Tibial nerve (tissue), 4 donors: ENCODE data around the gene TIMM21. TPM values are rescaled to one million over a fixed set of nuclear protein-coding genes. Genes with fewer than 3 reads are reported as not detected.

Experiments
- DNase-seq, 2 donors: peaks; one replicate each; pipeline ENCODE4 v3.0.0-alpha.2; 2019; ENCODE audit warnings: low spot score in 2 of 2
- H3K27ac ChIP-seq, 4 donors: fragments of 200-600 bp; sonication (generic) in 3 of 4; one replicate each; pipeline ENCODE4 v1.5.1; 2017 to 2019; ENCODE audit warnings: mild to moderate bottlenecking in 1 of 4
- H3K27me3 ChIP-seq, 2 donors: fragments of 200-600 bp; sonication (generic) in 1 of 2; one replicate each; pipeline versions ENCODE4 v1.5.1 to v1.6.0; 2017 to 2019
- H3K36me3 ChIP-seq, 3 donors: fragments of 200-600 bp; sonication (generic); one replicate each; pipeline ENCODE4 v1.5.1; 2018 to 2019
- H3K4me1 ChIP-seq, 4 donors: fragments of 200-600 bp; sonication (generic) in 3 of 4; one replicate each; pipeline ENCODE4 v1.5.1; 2017 to 2019
- H3K4me3 ChIP-seq, 4 donors: fragments of 200-600 bp; sonication (generic) in 3 of 4; one replicate each; pipeline ENCODE4 v1.5.1; 2017 to 2019; ENCODE audit warnings: mild to moderate bottlenecking in 1 of 4, moderate library complexity in 1 of 4
- H3K9me3 ChIP-seq, 4 donors: fragments of 200-600 bp; sonication (generic) in 3 of 4; one replicate each; pipeline ENCODE4 v1.5.1; 2017 to 2019
- CTCF ChIP-seq, 5 experiments: fragments of 200-600 bp in 3 of 5; fragments of 450-650 bp in 2 of 5; sonication (generic) in 3 of 5; IDR thresholded peaks; one replicate each; pipeline ENCODE4 v1.5.1; 2016 to 2019; ENCODE audit warnings: antibody characterized with exemption in 5 of 5, mild to moderate bottlenecking in 3 of 5, moderate library complexity in 2 of 5
- EP300 ChIP-seq, 2 donors: sonication (generic); formaldehyde crosslinking; IDR thresholded peaks; one replicate each; pipeline ENCODE4 v1.6.1; 2017; ENCODE audit warnings: antibody characterized with exemption in 2 of 2, mild to moderate bottlenecking in 1 of 2
- POLR2A ChIP-seq, 2 donors: fragments of 450-650 bp; IDR thresholded peaks; one replicate each; pipeline ENCODE4 v1.6.1; 2017; ENCODE audit warnings: antibody characterized with exemption in 2 of 2, mild to moderate bottlenecking in 2 of 2, moderate library complexity in 2 of 2
- WGBS, 2 donors: methylation state at CpG; one replicate each; pipeline ENCODE4 v1.1.5; 2018; 5-methylcytosine and 5-hydroxymethylcytosine counted together
- total RNA-seq, 4 donors: library from RNA; depleted of rRNA; stranded (reverse); fragments of >200 nt; gene quantifications; one replicate each; pipeline ENCODE4 v1.1.0, GENCODE V29; 2016

Gene TIMM21
- total RNA-seq, 4 donors from 2014 or later, result 28.0 to 58.3 (median 33.6) TPM

- no peaks in the 10 kb centered on the region for H3K4me1 ChIP-seq
- H3K4me3 ChIP-seq, result no peak overlapping the region
- WGBS, 2 donors, result 47 to 52% methylated on average over 10 of the region's 10 CpGs
- TF ChIP-seq EP300 (IDR thresholded peaks at IDR 0.05) (no peak), POLR2A (IDR thresholded peaks at IDR 0.05) (no peak), CTCF (IDR thresholded peaks at IDR 0.05) (no peak)
- H3K9me3 ChIP-seq, result no peaks in the 10 kb centered on the region
- no peak for DNase-seq
- H3K36me3 ChIP-seq, result no peaks in the 10 kb centered on the region
- no peaks in the 10 kb centered on the region for H3K27me3 ChIP-seq
- peak overlapping the region in 1 of 4 donors; percentile 15 for H3K27ac ChIP-seq
Measured at GRCh38 chr18:74126684-74127655, 21.4 kb upstream of the TIMM21 start.

GRCh38 chr18:74128159-74128558 is 20.2 kb upstream of the TIMM21 start:
- no peaks in the 10 kb centered on the region for H3K27me3 ChIP-seq
- no peaks in the 10 kb centered on the region for H3K4me1 ChIP-seq
- H3K9me3 ChIP-seq, result no peaks in the 10 kb centered on the region
- H3K4me3 ChIP-seq, result no peak overlapping the region
- TF ChIP-seq CTCF (IDR thresholded peaks at IDR 0.05) (no peak), POLR2A (IDR thresholded peaks at IDR 0.05) (no peak), EP300 (IDR thresholded peaks at IDR 0.05) (no peak)
- DNase-seq, result no peak
- H3K36me3 ChIP-seq, result no peaks in the 10 kb centered on the region
- H3K27ac ChIP-seq, result no peak overlapping the region
- 54 to 56% methylated on average over 3 of the region's 3 CpGs for WGBS, 2 donors

- WGBS, 2 donors, result 92 to 93% methylated on average over 3 of the region's 3 CpGs
- Histone ChIP-seq H3K27me3 (no peaks in the 10 kb centered on the region), H3K4me1 (no peaks in the 10 kb centered on the region), H3K36me3 (peaks cover 0 to 7% (median 0%) of the 10 kb centered on the region in 3 donors), H3K4me3 (no peak overlapping the region), H3K9me3 (no peaks in the 10 kb centered on the region), H3K27ac (no peak overlapping the region)
- DNase-seq, result no peak
- TF ChIP-seq POLR2A (IDR thresholded peaks at IDR 0.05) (no peak), CTCF (IDR thresholded peaks at IDR 0.05) (no peak), EP300 (IDR thresholded peaks at IDR 0.05) (no peak)
Measured at GRCh38 chr18:74131124-74131523, 17.2 kb upstream of the TIMM21 start.

GRCh38 chr18:74132201-74132600 is 16.1 kb upstream of the TIMM21 start:
- Histone ChIP-seq H3K27me3 (no peaks in the 10 kb centered on the region), H3K4me3 (no peak overlapping the region), H3K27ac (no peak overlapping the region), H3K36me3 (peaks cover 0 to 7% (median 0%) of the 10 kb centered on the region in 3 donors), H3K9me3 (no peaks in the 10 kb centered on the region), H3K4me1 (no peaks in the 10 kb centered on the region)
- TF ChIP-seq POLR2A (IDR thresholded peaks at IDR 0.05), result no peak
- WGBS, 2 donors, result 62% methylated on average over 3 of the region's 3 CpGs
- no peak for DNase-seq

GRCh38 chr18:74137920-74138538 is 10.3 kb upstream of the TIMM21 start:
- DNase-seq, result no peak
- H3K27me3 ChIP-seq, result no peaks in the 10 kb centered on the region
- no peaks in the 10 kb centered on the region for H3K9me3 ChIP-seq
- TF ChIP-seq CTCF (IDR thresholded peaks at IDR 0.05), result no peak
- no peak for TF ChIP-seq EP300 (IDR thresholded peaks at IDR 0.05)
- no peak for TF ChIP-seq POLR2A (IDR thresholded peaks at IDR 0.05)
- H3K27ac ChIP-seq, result no peak overlapping the region
- no peaks in the 10 kb centered on the region for H3K4me1 ChIP-seq
- WGBS, 2 donors, result 87 to 92% methylated on average over 12 of the region's 12 CpGs
- no peak overlapping the region for H3K4me3 ChIP-seq
- peaks cover 0 to 7% (median 0%) of the 10 kb centered on the region in 3 donors for H3K36me3 ChIP-seq
